ENCODE results near the gene OST4.

Gene OST4

DNA sequence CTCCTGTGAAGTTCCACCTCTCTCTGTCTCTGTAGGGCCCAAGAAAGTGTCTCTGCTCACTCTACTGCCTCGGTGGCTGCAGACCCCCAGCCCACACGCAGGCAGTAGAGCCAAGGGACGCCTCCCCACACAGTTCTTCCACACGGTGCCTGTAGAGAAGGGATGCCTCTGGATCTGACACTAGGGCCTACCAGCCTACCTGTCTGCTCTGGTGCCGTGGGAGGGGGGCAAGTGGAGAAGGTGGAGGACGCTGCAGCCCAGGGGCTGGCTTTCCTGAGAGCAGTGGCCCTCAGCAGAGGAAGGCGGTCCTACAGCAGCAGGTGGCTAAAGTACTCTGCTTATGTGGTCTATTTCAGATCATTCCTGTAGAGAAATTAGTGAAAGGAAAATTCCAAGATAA lies 47.7 kb downstream of the OST4 start:
- no peak for DNase-seq

DNA sequence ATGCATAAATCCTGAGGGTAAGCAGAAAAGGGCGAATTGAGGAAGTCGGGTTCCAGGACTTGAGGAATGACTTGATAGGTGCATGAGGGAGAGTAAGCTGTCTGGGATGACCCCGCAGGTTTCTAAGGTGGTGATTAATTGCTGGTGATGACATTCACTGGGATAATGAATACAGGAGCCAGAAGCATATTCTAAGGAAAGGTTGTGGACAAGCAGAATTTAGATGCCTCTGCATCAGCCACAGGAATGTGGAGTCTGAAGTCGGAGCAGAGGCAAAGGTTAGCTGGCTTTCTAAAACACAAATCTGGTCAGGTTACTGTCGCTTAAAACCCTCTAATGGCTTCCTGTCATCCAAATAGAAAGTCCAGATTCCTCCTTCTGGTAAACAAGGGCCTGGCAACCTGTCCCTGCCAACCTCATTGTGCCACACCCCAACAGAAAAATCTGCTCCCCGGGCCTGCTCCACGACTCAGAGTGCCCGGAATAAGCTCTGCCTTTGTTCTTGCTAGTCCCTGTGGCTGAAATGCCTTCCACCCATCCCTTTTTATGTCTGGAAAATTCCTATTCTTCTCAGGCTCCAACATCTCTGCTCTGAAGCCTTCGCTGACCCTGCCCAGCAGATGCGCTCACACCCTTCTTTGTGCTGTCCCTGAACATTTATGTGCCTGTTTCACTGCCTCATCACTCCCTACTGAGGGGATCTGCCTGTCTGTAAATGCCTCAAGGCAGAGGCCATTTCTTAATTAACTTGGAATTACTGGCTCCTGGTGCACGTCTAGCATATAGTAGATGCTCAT lies 50.0 kb downstream of the OST4 start:
- no peak for DNase-seq

Measured in NCI-H2107 (cell line).